Left ventricle myocardium inferior (tissue), 1 donor: Measurements from ENCODE around the gene SLC1A2. TPM values are rescaled to one million over a fixed set of nuclear protein-coding genes. Genes with fewer than 3 reads are reported as not detected.

Experiments used
- DNase-seq: peaks from one replicate; pipeline ENCODE4 v3.0.0-alpha.2; 2020
- H3K27ac ChIP-seq: fragments of 200-600 bp; replicated peaks from 2 replicates; pipeline ENCODE4 v1.8.0; 2021
- H3K27me3 ChIP-seq: fragments of 200-600 bp; 2 replicates; pipeline ENCODE4 v1.8.0; 2021; ENCODE audit warnings: low read depth
- H3K36me3 ChIP-seq: fragments of 200-600 bp; 2 replicates; pipeline ENCODE4 v1.8.0; 2021
- H3K4me1 ChIP-seq: fragments of 200-600 bp; 2 replicates; pipeline ENCODE4 v1.8.0; 2021
- H3K4me3 ChIP-seq: fragments of 200-600 bp; 2 replicates; pipeline ENCODE4 v1.8.0; 2021; ENCODE audit warnings: mild to moderate bottlenecking, moderate library complexity
- H3K9me3 ChIP-seq: fragments of 200-600 bp; replicated peaks from 2 replicates; pipeline ENCODE4 v1.8.0; 2021
- CTCF ChIP-seq: fragments of 200-600 bp; IDR thresholded peaks from 2 replicates; pipeline ENCODE4 v1.8.0; 2021; ENCODE audit warnings: antibody characterized with exemption, mild to moderate bottlenecking, borderline replicate concordance
- intact Hi-C: fragments of 100-400 bp; cut with micrococcal nuclease; formaldehyde crosslinking; loops from one replicate; pipeline ENCODE4 v1.11.0; 2022
- total RNA-seq: library from RNA; stranded (reverse); fragmentation: NEBNext Ultra II Directional; extraction: Animal tissue kit (Norgen Biotek cat#: 25700); gene quantifications from one replicate; pipeline ENCODE4 v1.2.1, GENCODE V29; 2021
- donor health status: DM: no; HTN: yes; CAD: no; lungs with severe emphysema.

Gene SLC1A2
- total RNA-seq, 1 donor from 2014 or later = 8.4 TPM

- no peak for TF ChIP-seq CTCF
- intact Hi-C loops = loop anchor here (10.0 kb wide), 1 partner anchor 124 kb away; no protein-coding TSS in a partner anchor
- H3K4me1 ChIP-seq = peaks cover 2% of the 10 kb centered on the region
- no peak for DNase-seq
- H3K4me3 ChIP-seq = no peak overlapping the region
- no peaks in the 10 kb centered on the region for H3K27me3 ChIP-seq
- H3K36me3 ChIP-seq = no peaks in the 10 kb centered on the region
- H3K27ac ChIP-seq = no peak overlapping the region
- H3K9me3 ChIP-seq = no peaks in the 10 kb centered on the region
These were observed 158.2 kb downstream of the SLC1A2 start for GRCh38 chr11:35261197-35261596.

- no peak for DNase-seq
- Histone ChIP-seq H3K9me3 (no peaks in the 10 kb centered on the region), H3K36me3 (no peaks in the 10 kb centered on the region), H3K27me3 (no peaks in the 10 kb centered on the region), H3K4me3 (no peak overlapping the region), H3K4me1 (peaks cover 6% of the 10 kb centered on the region), H3K27ac (no peak overlapping the region)
- TF ChIP-seq CTCF = no peak
- intact Hi-C loops = loop anchor here (10.0 kb wide), 1 partner anchor 124 kb away; no protein-coding TSS in a partner anchor
These were observed 158.9 kb downstream of the SLC1A2 start for GRCh38 chr11:35260342-35260985.

GRCh38 chr11:35259529-35259928 lies 159.8 kb downstream of the SLC1A2 start:
- no peak for TF ChIP-seq CTCF
- intact Hi-C loops = no loop called here
- H3K36me3 ChIP-seq = no peaks in the 10 kb centered on the region
- no peak overlapping the region for H3K27ac ChIP-seq
- no peaks in the 10 kb centered on the region for H3K9me3 ChIP-seq
- H3K4me1 ChIP-seq = peaks cover 6% of the 10 kb centered on the region
- DNase-seq = no peak
- no peaks in the 10 kb centered on the region for H3K27me3 ChIP-seq
- no peak overlapping the region for H3K4me3 ChIP-seq

- no peaks in the 10 kb centered on the region for H3K27me3 ChIP-seq
- no peaks in the 10 kb centered on the region for H3K9me3 ChIP-seq
- intact Hi-C loops = no loop called here
- TF ChIP-seq CTCF = no peak
- peaks cover 6% of the 10 kb centered on the region for H3K4me1 ChIP-seq
- no peak overlapping the region for H3K27ac ChIP-seq
- no peak for DNase-seq
- H3K36me3 ChIP-seq = no peaks in the 10 kb centered on the region
- no peak overlapping the region for H3K4me3 ChIP-seq
These were observed 162.1 kb downstream of the SLC1A2 start for GRCh38 chr11:35257281-35257680.

GRCh38 chr11:35256296-35256695 lies 163.1 kb downstream of the SLC1A2 start:
- no peak for DNase-seq
- H3K27me3 ChIP-seq = no peaks in the 10 kb centered on the region
- no peak overlapping the region for H3K4me3 ChIP-seq
- no peak overlapping the region for H3K27ac ChIP-seq
- H3K36me3 ChIP-seq = no peaks in the 10 kb centered on the region
- no peaks in the 10 kb centered on the region for H3K9me3 ChIP-seq
- intact Hi-C loops = no loop called here
- H3K4me1 ChIP-seq = peaks cover 6% of the 10 kb centered on the region
- no peak for TF ChIP-seq CTCF
